GM13976 (cell line): ENCODE data around the gene ZC3H15.
A peak's percentile ranks its signal among the peaks of the same experiment; 100 is the strongest.

ENCODE experiments used
- DNase-seq: peaks from one replicate; pipeline ENCODE4 v3.0.0; 2012; ENCODE audit warnings: low spot score
- in situ Hi-C: fragments of 300-500 bp; cut with MboI; formaldehyde crosslinking; loops from one replicate; pipeline ENCODE4 v1.12.0; 2022; ENCODE audit warnings: low sequenced_read_pairs, mixed read lengths, inconsistent platforms; ENCODE audit not compliant: unreplicated experiment
- TF ChIP-seq, protein P1 (sequence below): IDR thresholded peaks from 2 replicates; pipeline ENCODE4 v1.5.1; 2012; ENCODE audit warnings: borderline replicate concordance, mild to moderate bottlenecking; ENCODE audit not compliant: insufficient read depth; ENCODE audit errors: extremely low read depth, missing control alignments, control extremely low read depth

Gene ZC3H15

DNA sequence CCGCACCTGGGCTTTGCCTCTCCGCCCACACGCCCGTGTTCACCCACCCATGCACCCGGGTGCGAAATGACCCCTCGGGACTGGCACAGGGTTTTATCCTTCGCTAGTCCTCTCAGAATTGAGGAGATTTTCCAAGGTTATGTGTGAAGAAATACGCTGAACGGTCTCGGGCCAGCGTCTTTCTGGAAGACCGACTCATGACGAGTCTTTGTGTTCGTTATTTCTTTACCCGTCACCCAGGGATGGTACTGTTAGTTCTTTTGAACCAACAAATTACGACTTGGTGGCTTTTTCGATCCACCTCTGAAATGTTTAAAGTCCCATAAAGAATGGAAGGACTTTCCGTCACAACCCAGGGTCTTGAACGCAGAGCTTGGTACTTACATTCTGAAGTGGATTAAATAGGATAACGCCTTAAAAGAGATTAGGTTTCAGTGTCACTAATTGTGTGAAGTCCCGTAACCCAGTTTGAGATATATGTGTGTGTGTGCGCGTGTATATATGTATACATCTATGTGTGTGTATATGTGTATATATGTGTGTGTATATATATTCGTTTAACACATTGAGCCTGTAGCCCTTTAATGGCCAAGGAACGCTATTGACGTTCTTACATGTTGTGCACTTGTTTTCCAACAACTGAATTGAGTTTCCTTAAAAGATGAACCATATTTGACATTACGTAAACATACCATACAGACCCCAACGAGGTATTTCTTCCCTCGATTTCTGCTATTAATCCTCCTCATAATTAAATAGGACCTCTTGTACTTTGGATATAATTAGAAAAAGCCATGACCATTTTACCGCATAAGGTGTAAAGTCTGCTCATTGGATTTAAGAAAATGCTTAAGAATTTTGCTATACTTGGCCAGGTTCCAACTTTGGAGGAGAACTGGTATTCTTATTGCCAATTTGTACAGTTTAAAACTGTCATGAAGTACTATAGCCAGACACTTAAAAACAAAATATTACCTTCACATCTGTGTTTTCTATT, 889 bp downstream of the ZC3H15 start:
- in situ Hi-C loops = no loop called here

DNA sequence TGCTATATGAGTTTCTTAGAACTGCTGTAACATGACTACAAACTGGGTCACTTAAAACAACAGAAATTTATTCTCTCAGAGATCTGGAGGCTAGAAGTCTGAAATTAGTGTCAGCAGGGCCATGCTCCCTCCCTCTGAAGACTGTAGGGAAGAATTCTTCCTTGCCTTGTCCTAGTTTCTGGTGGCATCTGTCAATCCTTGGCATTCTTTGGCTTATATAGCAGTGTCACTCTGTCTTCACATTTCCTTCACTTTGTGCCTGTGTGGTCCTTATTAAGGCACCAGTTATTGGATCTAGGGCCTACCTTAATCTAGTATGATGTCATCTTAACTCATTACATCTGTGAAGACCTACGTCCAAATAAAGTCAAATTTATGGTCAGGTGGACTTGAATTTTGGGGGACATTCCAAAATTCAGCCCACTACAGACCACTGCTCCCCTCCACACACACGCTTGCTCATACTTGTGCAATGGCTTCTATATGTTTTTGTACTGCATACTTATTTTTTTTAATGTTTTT, 7.6 kb downstream of the ZC3H15 start:
- TF ChIP-seq, protein P1, sequence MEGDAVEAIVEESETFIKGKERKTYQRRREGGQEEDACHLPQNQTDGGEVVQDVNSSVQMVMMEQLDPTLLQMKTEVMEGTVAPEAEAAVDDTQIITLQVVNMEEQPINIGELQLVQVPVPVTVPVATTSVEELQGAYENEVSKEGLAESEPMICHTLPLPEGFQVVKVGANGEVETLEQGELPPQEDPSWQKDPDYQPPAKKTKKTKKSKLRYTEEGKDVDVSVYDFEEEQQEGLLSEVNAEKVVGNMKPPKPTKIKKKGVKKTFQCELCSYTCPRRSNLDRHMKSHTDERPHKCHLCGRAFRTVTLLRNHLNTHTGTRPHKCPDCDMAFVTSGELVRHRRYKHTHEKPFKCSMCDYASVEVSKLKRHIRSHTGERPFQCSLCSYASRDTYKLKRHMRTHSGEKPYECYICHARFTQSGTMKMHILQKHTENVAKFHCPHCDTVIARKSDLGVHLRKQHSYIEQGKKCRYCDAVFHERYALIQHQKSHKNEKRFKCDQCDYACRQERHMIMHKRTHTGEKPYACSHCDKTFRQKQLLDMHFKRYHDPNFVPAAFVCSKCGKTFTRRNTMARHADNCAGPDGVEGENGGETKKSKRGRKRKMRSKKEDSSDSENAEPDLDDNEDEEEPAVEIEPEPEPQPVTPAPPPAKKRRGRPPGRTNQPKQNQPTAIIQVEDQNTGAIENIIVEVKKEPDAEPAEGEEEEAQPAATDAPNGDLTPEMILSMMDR = no peak
- in situ Hi-C loops = no loop called here
- no peak for DNase-seq

More for the DNA sequence above, 889 bp downstream of the ZC3H15 start:
- no peak for DNase-seq
- TF ChIP-seq, protein P1 = no peak

DNA sequence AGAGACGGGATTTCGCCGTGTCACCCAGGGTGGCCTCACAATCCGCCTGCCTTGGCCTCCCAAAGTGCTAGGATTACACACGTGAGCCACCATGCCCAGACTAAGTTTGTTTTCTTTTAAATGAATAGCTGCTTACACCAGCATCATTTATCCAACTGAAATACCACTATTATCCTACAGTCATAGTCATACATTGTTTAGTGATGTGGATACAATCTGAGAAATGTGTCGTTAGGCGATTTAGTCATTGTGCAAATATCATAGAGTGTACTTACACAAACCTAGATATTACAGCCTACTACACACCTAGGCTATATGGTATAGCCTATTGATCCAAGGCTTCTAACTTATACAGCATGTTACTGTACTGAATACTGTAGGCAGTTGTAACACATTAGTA, 10.3 kb downstream of the ZC3H15 start:
- TF ChIP-seq, protein P1 = no peak
- DNase-seq = no peak
- in situ Hi-C loops = no loop called here

DNA sequence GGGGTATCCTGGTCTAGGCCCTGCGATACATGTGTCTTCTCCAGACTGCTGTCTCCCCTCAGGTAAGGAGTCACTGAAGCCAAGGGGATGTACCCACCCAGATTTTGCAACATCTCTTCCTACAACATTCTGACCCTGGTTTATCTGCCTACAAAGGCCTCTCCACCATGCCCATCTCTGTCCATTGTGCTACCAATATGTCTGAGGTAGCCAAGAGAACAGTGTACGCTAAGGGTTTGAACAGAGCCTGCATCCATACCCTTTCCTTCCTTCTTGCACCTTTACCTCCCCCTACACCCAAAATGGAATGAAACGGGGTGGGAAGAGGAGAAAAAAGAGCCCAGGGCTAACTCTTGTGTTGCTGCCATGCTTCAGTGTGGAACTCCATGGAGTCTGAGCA, 11.9 kb downstream of the ZC3H15 start:
- TF ChIP-seq, protein P1 = no peak
- in situ Hi-C loops = no loop called here
- DNase-seq = no peak

DNA sequence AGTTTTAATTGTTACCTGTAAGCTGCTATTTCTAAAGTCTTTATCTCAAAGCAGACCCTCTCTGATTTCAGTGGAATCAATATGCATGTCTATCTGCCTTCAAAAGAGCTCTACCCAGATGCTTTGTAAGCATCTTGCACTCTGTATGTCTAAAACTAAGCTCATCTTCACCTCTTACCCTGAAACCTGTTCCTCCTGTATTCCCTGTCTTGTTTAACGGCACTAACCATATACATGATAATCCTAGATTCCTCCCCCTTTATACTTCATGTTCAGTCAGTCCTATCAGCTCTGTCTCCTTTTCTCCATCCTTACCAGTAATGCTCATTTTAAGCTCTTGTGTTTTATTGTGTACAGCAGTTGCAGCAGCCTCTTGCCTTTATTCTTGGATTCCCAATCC, 12.8 kb downstream of the ZC3H15 start:
- TF ChIP-seq, protein P1 = no peak
- DNase-seq = no peak
- in situ Hi-C loops = no loop called here

DNA sequence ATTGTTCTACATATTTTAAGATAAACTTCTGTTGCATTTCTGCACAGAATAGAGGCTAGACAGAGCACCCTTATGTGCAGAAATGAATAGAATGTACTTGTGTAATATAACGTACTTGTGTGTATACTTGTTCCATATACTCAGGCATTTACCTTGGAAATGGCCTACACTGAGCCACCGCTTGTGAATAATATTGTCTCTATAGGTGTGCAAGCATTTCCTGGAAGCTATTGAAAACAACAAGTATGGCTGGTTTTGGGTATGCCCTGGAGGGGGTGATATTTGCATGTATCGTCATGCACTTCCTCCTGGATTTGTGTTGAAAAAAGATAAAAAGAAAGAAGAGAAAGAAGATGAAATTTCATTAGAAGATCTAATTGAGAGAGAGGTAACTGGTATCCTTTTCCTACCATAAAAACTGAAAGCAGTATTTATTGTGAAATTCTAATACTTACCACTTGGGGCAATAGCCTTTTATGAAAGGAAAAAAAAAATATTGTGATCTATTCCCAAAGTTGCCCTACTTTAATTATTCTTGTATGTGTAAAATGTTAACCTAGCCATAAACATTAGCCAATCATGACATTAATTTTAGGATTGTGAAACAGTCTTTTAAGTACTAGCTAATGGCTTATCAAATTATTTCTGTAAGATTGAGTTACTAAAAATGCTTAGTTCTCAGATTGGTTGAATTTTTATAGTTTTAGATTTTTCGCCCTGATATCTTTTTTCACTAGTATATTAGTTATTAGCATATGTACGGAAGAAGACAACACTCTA, 18.0 kb downstream of the ZC3H15 start:
- DNase-seq = no peak
- in situ Hi-C loops = loop anchor here (10.0 kb wide), 1 partner anchor 141 kb away; no protein-coding TSS in a partner anchor
- TF ChIP-seq, protein P1 = peak; percentile 13
